CD14-positive monocyte (primary cell): ENCODE results near the gene HSD3B2. TPM values are rescaled to one million over a fixed set of nuclear protein-coding genes. Genes with fewer than 3 reads are reported as not detected.

Experiments
- DNase-seq, 3 donors: peaks; one replicate each; pipeline ENCODE4 v3.0.0-alpha.2; 2011 to 2022
- H2AFZ ChIP-seq: 2 replicates; pipeline ENCODE4 v1.6.0; 2012; ENCODE audit warnings: mild to moderate bottlenecking, low read depth, low read length, inconsistent platforms; ENCODE audit not compliant: insufficient read depth, poor library complexity, severe bottlenecking
- H3K27ac ChIP-seq, 2 donors: 1 replicate in 1 of 2; 2 replicates in 1 of 2; pipeline ENCODE4 v1.5.1; 2012 to 2013; ENCODE audit warnings: low read length in 2 of 2, control low read depth in 1 of 2, inconsistent platforms in 1 of 2, low read depth in 1 of 2, mild to moderate bottlenecking in 1 of 2
- H3K27me3 ChIP-seq, 2 donors: one replicate each; pipeline versions ENCODE4 v1.6.0 to v1.6.1; 2011 to 2013; ENCODE audit warnings: low read length in 2 of 2; ENCODE audit not compliant: control insufficient read depth in 2 of 2, insufficient read depth in 2 of 2
- H3K36me3 ChIP-seq, 2 donors: replicated peaks in 1 of 2; 1 replicate in 1 of 2; 2 replicates in 1 of 2; pipeline versions ENCODE4 v1.5.1 to v1.6.1; 2012 to 2013; ENCODE audit warnings: low read length in 2 of 2, control low read depth in 1 of 2, inconsistent platforms in 1 of 2, mild to moderate bottlenecking in 1 of 2; ENCODE audit not compliant: insufficient read depth in 2 of 2, control insufficient read depth in 1 of 2
- H3K4me1 ChIP-seq, 2 donors: 1 replicate in 1 of 2; 2 replicates in 1 of 2; pipeline versions ENCODE4 v1.5.1 to v1.6.1; 2012 to 2013; ENCODE audit warnings: low read length in 2 of 2, control low read depth in 1 of 2, inconsistent platforms in 1 of 2, mild to moderate bottlenecking in 1 of 2, moderate library complexity in 1 of 2; ENCODE audit not compliant: insufficient read depth in 2 of 2, control insufficient read depth in 1 of 2
- H3K4me2 ChIP-seq: replicated peaks from 2 replicates; pipeline ENCODE3; 2012; ENCODE audit warnings: low read length, moderate library complexity, mild to moderate bottlenecking; ENCODE audit not compliant: poor library complexity, severe bottlenecking; ENCODE audit errors: extremely low read depth
- H3K4me3 ChIP-seq, 3 experiments: fragments of 200-600 bp in 1 of 3; sonication (generic) in 1 of 3; replicated peaks in 1 of 3; 1 replicate in 2 of 3; 2 replicates in 1 of 3; pipeline ENCODE4 v1.5.1; 2011 to 2013; ENCODE audit warnings: low read length in 3 of 3, mild to moderate bottlenecking in 3 of 3, control low read depth in 2 of 3, low read depth in 2 of 3, inconsistent platforms in 1 of 3, moderate library complexity in 1 of 3
- H3K79me2 ChIP-seq: 2 replicates; pipeline ENCODE4 v1.6.0; 2012; ENCODE audit warnings: mild to moderate bottlenecking, control low read depth, inconsistent platforms, low read length, moderate library complexity; ENCODE audit not compliant: insufficient read depth
- H3K9ac ChIP-seq: 2 replicates; pipeline ENCODE4 v1.6.0; 2017; ENCODE audit warnings: low read length, mild to moderate bottlenecking; ENCODE audit not compliant: insufficient read depth, poor library complexity, severe bottlenecking
- H3K9me3 ChIP-seq, 2 donors: replicated peaks in 1 of 2; 1 replicate in 1 of 2; 2 replicates in 1 of 2; pipeline versions ENCODE4 v1.5.1 to v1.6.1; 2012 to 2013; ENCODE audit warnings: low read length in 2 of 2, control low read depth in 1 of 2; ENCODE audit not compliant: control insufficient read depth in 1 of 2, insufficient read depth in 1 of 2
- H4K20me1 ChIP-seq: 2 replicates; pipeline ENCODE4 v1.6.0; 2012; ENCODE audit warnings: mild to moderate bottlenecking, low read length, control low read depth, moderate library complexity; ENCODE audit not compliant: insufficient read depth
- H3K27ac Mint-ChIP-seq, 7 donors: one replicate each; pipeline ENCODE4 v1.8.0; 2020; ENCODE audit warnings: mild to moderate bottlenecking in 7 of 7, mixed read lengths in 7 of 7, moderate library complexity in 6 of 7, inconsistent platforms in 2 of 7
- H3K27me3 Mint-ChIP-seq, 3 donors: one replicate each; pipeline ENCODE4 v1.8.0; 2021 to 2022; ENCODE audit warnings: low read depth in 3 of 3, mild to moderate bottlenecking in 3 of 3, mixed read lengths in 3 of 3, moderate library complexity in 3 of 3, inconsistent platforms in 1 of 3
- H3K36me3 Mint-ChIP-seq, 2 donors: one replicate each; pipeline ENCODE4 v1.8.0; 2020; ENCODE audit warnings: mixed read lengths in 2 of 2, inconsistent platforms in 1 of 2, mild to moderate bottlenecking in 1 of 2
- H3K4me1 Mint-ChIP-seq: one replicate; pipeline ENCODE4 v1.8.0; 2020; ENCODE audit warnings: mild to moderate bottlenecking, mixed read lengths
- H3K4me3 Mint-ChIP-seq, 2 donors: one replicate each; pipeline ENCODE4 v1.8.0; 2020; ENCODE audit warnings: mild to moderate bottlenecking in 2 of 2, mixed read lengths in 2 of 2, moderate library complexity in 1 of 2
- H3K9me3 Mint-ChIP-seq, 7 donors: one replicate each; pipeline ENCODE4 v1.8.0; 2020 to 2022; ENCODE audit warnings: mixed read lengths in 7 of 7, mild to moderate bottlenecking in 6 of 7, moderate library complexity in 6 of 7, inconsistent platforms in 2 of 7
- WGBS: methylation state at CpG from one replicate; pipeline ENCODE4 v1.1.5; 2013; ENCODE audit warnings: missing lambda C conversion rate; ENCODE audit not compliant: insufficient coverage; 5-methylcytosine and 5-hydroxymethylcytosine counted together
- intact Hi-C, 2 donors: fragments of 100-400 bp; cut with micrococcal nuclease; formaldehyde crosslinking; loops; one replicate each; pipeline versions ENCODE4 v1.15.0 to v1.15.1; 2023
- polyA plus RNA-seq, 3 donors: library from polyadenylated mRNA; depleted of rRNA in 1 of 3; unstranded in 2 of 3; stranded (reverse) in 1 of 3; fragments of 300-500 nt in 2 of 3; fragments of >200 nt in 1 of 3; fragmentation: Illumina TruSeq in 2 of 3; gene quantifications; 1 replicate in 2 of 3; 2 replicates in 1 of 3; pipeline ENCODE4 v1.2.3, GENCODE V29; 2012 to 2021
- TF ChIP-seq, protein P1 (sequence below): fragments of 200-600 bp; IDR thresholded peaks from one replicate; pipeline ENCODE4 v1.8.0; 2022; ENCODE audit warnings: antibody characterized with exemption, mild to moderate bottlenecking

The HSD3B2 gene
- polyA plus RNA-seq, 3 donors = not detected

DNA sequence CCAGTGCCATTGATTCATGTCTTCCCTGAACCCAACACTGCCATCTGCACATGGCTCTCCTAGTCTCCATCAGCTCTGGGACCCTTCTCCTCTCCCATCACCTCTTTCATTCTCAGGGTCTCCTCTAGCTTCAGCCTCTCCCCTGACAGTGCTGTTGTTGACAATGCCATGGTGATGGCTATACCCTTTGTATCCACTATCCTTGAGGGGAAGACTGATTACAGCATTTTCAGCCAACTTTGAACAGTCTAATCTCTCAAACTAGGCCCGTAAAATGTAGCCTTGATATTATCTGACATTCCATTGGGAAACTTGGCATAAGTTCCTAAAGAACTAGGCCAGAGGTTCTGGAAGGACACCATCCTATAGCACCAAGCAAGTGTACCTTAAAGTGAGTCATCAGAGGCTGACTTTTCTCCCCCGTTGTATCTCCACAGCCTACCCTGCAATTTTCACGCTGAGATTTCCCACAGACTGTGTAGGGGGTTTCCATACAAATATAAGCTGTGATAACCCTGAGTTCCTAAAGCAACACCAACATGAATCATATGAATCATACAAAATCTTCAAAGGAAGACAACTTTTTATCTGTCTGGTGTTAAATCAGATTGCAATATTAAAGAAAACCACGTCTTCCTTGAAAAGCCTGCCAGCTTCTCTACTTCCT lies 40.6 kb upstream of the HSD3B2 start:
- TF ChIP-seq, protein P1, sequence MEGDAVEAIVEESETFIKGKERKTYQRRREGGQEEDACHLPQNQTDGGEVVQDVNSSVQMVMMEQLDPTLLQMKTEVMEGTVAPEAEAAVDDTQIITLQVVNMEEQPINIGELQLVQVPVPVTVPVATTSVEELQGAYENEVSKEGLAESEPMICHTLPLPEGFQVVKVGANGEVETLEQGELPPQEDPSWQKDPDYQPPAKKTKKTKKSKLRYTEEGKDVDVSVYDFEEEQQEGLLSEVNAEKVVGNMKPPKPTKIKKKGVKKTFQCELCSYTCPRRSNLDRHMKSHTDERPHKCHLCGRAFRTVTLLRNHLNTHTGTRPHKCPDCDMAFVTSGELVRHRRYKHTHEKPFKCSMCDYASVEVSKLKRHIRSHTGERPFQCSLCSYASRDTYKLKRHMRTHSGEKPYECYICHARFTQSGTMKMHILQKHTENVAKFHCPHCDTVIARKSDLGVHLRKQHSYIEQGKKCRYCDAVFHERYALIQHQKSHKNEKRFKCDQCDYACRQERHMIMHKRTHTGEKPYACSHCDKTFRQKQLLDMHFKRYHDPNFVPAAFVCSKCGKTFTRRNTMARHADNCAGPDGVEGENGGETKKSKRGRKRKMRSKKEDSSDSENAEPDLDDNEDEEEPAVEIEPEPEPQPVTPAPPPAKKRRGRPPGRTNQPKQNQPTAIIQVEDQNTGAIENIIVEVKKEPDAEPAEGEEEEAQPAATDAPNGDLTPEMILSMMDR = no peak
- no peak overlapping the region for H2AFZ ChIP-seq
- no peak overlapping the region for H3K9ac ChIP-seq
- no peak overlapping the region for H3K4me3 ChIP-seq
- H3K9me3 ChIP-seq = no peaks in the 10 kb centered on the region
- Mint-ChIP-seq H3K4me1 (no peaks in the 10 kb centered on the region), H3K36me3 (no peaks in the 10 kb centered on the region), H3K27me3 (peaks cover 0 to 8% (median 4%) of the 10 kb centered on the region in 3 donors), H3K4me3 (no peak overlapping the region), H3K9me3 (peaks cover 0 to 4% (median 0%) of the 10 kb centered on the region in 7 donors), H3K27ac (no peak overlapping the region)
- no CpG with 5 or more reads among the region's 4 CpGs for WGBS
- no peaks in the 10 kb centered on the region for H4K20me1 ChIP-seq
- intact Hi-C loops = no loop called here
- H3K27me3 ChIP-seq = no peaks in the 10 kb centered on the region
- H3K36me3 ChIP-seq = no peaks in the 10 kb centered on the region
- no peak overlapping the region for H3K4me2 ChIP-seq
- no peaks in the 10 kb centered on the region for H3K4me1 ChIP-seq
- H3K79me2 ChIP-seq = no peaks in the 10 kb centered on the region
- no peak for DNase-seq
- no peak overlapping the region for H3K27ac ChIP-seq

DNA sequence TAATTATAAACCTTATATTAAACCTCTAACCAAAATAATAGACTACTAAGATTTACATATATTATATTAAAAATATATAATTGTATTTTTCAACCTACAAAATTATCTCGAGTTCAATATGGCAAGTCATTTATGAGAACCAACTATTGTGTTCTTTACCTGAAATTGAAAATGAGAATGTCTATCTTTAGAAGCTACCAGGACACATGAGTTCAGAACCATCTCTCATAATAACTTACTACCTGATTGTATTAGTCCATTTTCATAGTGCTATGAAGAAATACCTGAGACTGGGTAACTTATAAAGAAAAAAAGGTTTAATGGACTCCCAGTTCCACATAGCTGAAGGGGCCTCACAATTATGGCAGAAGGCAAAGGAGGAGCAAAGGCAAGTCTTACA lies 39.6 kb upstream of the HSD3B2 start:
- TF ChIP-seq, protein P1 = no peak
- Mint-ChIP-seq H3K4me1 (no peaks in the 10 kb centered on the region), H3K9me3 (peaks cover 0 to 4% (median under 1%) of the 10 kb centered on the region in 7 donors), H3K27me3 (peaks cover 0 to 8% (median 4%) of the 10 kb centered on the region in 3 donors), H3K36me3 (no peaks in the 10 kb centered on the region), H3K27ac (no peak overlapping the region), H3K4me3 (no peak overlapping the region)
- Histone ChIP-seq H3K4me2 (no peak overlapping the region), H3K4me1 (no peaks in the 10 kb centered on the region), H3K79me2 (no peaks in the 10 kb centered on the region), H3K36me3 (no peaks in the 10 kb centered on the region), H3K27ac (no peak overlapping the region), H3K27me3 (no peaks in the 10 kb centered on the region), H2AFZ (no peak overlapping the region), H3K9ac (no peak overlapping the region), H3K4me3 (no peak overlapping the region), H3K9me3 (no peaks in the 10 kb centered on the region), H4K20me1 (no peaks in the 10 kb centered on the region)
- intact Hi-C loops = no loop called here
- WGBS = no CpG with 5 or more reads among the region's 1 CpG
- no peak for DNase-seq
